H7 (cell line): ENCODE results near the gene SLC39A5. TPM values are rescaled to one million over a fixed set of nuclear protein-coding genes. Genes with fewer than 3 reads are reported as not detected.
A peak's percentile ranks its signal among the peaks of the same experiment; 100 is the strongest.
"Not testable (repeated sequence)": the region's sequence is repeated elsewhere in the genome, so short reads cannot be mapped to it uniquely, and the experiment has no call there.

Experiments
- DNase-seq: peaks from one replicate; pipeline ENCODE4 v3.0.0; 2012
- H3K27me3 ChIP-seq: 2 replicates; pipeline ENCODE4 v1.6.0; 2011; ENCODE audit warnings: mild to moderate bottlenecking, low read length; ENCODE audit not compliant: control insufficient read depth, insufficient read depth
- H3K36me3 ChIP-seq: replicated peaks from 2 replicates; pipeline ENCODE4 v1.5.1; 2011; ENCODE audit warnings: low read length; ENCODE audit not compliant: control insufficient read depth, insufficient read depth
- H3K4me3 ChIP-seq: 2 replicates; pipeline ENCODE4 v1.5.1; 2011; ENCODE audit warnings: low read depth, mild to moderate bottlenecking, control low read depth, low read length, moderate library complexity; ENCODE audit not compliant: insufficient read depth
- total RNA-seq: library from RNA; depleted of rRNA; stranded (reverse); fragments of >200 nt; shearing (Covaris generic); gene quantifications from 2 replicates; pipeline ENCODE4 v1.2.3, GENCODE V29; 2014

The SLC39A5 gene
- total RNA-seq, 1 experiment from 2014 or later, result not detected

GRCh38 chr12:56248711-56249110, 18.9 kb downstream of the SLC39A5 start:
- Histone ChIP-seq H3K4me3 (no peak overlapping the region), H3K36me3 (peaks cover 61% of the 10 kb centered on the region), H3K27me3 (no peaks in the 10 kb centered on the region)
- no peak for DNase-seq

- Histone ChIP-seq H3K27me3 (no peaks in the 10 kb centered on the region), H3K4me3 (no peak overlapping the region), H3K36me3 (peaks cover 64% of the 10 kb centered on the region)
- DNase-seq, result peak; percentile 8
Measured at GRCh38 chr12:56252649-56253048, 22.8 kb downstream of the SLC39A5 start.

DNA sequence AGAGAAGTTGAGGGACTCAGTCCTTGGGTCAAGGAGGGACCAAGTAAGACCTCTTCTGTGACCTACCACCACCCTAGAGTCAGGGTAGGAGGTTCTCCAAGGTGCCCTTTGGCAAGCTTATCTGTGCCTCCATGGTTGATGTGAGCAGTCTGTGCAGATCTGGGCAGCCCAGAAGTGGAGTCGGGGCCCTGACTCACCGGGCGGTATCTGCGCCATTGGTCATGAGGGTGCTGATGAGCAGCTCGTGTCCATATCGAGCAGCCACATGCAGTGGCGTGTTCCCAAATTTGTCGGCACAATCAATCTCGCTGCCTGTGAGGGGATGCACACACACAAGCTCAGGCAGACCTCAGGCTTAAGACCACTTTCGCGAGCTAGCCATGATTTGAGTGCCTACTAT, 23.2 kb downstream of the SLC39A5 start:
- Histone ChIP-seq H3K36me3 (peaks cover 60% of the 10 kb centered on the region), H3K4me3 (no peak overlapping the region), H3K27me3 (no peaks in the 10 kb centered on the region)
- DNase-seq, result peak; percentile 10

DNA sequence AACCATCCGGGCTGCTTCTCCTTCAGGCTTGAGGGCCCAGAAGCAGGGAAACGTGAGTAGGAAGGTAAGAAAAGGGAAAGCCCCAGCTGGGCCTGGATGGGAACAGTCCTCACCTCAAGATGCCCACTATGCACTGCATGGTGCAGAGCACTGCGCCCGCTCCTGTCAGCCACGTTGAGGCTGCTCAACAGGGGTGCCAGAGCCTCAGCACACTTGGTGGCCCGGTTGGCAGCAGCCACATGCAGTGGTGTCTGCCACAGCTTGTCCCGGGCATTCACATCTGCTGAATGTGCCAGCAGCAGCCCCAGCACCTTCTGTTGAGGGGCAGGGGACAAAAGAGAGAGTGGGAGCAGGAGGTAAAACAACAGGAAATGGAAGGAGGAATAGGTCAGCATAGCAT, 25.8 kb downstream of the SLC39A5 start:
- H3K27me3 ChIP-seq, result no peaks in the 10 kb centered on the region
- no peak overlapping the region for H3K4me3 ChIP-seq
- peak; percentile 13 for DNase-seq
- H3K36me3 ChIP-seq, result peaks cover 48% of the 10 kb centered on the region

- peak; percentile 87 for DNase-seq
- Histone ChIP-seq H3K4me3 (no peak overlapping the region), H3K27me3 (no peaks in the 10 kb centered on the region), H3K36me3 (peaks cover 47% of the 10 kb centered on the region)
Measured at GRCh38 chr12:56256326-56256960, 26.6 kb downstream of the SLC39A5 start.

DNA sequence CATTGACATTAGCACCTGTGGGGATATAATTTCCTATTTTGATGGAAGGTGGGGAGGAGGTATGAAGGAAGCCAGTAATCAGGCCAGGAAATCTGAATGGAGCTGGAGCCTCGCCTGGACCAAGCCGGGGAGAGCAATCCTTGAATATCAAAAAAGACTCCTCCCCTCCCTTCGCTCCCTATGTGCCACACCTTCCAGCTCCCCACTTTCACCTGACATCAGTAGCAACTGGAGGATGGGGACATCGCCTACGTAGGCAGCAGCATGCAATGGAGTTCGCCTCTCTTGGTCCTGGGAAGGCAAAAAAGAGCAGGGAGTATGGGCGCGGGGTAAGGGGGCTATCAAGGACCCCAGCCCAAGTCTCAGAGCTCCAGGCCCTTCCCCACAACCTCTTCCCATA, 27.2 kb downstream of the SLC39A5 start:
- Histone ChIP-seq H3K36me3 (peaks cover 42% of the 10 kb centered on the region), H3K4me3 (peak overlapping the region; percentile 90), H3K27me3 (no peaks in the 10 kb centered on the region)
- DNase-seq, result no peak

GRCh38 chr12:56257491-56258067, 27.7 kb downstream of the SLC39A5 start:
- H3K4me3 ChIP-seq, result peak overlapping the region; percentile 90
- peaks cover 38% of the 10 kb centered on the region for H3K36me3 ChIP-seq
- DNase-seq, result peak; percentile 93
- H3K27me3 ChIP-seq, result no peaks in the 10 kb centered on the region

GRCh38 chr12:56258068-56258819, 28.4 kb downstream of the SLC39A5 start, which contains the start of gene ANKRD52:
Gene ANKRD52, minus strand, starts transcription at chr12:56258384. Its CDS starts 115 bp downstream, at chr12:56258269.
- Histone ChIP-seq H3K27me3 (no peaks in the 10 kb centered on the region), H3K4me3 (peak within 1 kb of the TSS; percentile 90), H3K36me3 (peaks cover 32% of the 10 kb centered on the region)
- peak; percentile 99 for DNase-seq

DNA sequence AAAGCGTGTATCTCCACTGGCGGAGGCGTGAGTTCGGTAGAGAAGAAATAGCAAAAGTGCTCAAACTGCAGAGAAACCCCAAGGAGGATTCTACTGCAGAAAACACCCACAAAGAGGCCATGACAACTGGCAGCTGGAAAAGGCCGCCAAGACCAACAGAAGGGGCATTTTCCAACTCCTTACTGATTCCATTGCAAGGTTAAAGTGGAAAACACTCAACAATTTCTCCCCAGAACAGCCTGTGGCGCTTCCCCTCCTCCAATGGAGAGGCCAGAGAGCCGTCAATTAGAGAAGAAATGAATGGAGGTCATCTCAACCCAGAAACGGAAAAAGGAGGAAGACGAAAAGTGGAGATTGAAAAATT, 29.0 kb downstream of the SLC39A5 start:
- no peaks in the 10 kb centered on the region for H3K27me3 ChIP-seq
- no peak for DNase-seq
- peak overlapping the region; percentile 76 for H3K4me3 ChIP-seq
- H3K36me3 ChIP-seq, result peaks cover 26% of the 10 kb centered on the region

GRCh38 chr12:56260380-56260779, 30.5 kb downstream of the SLC39A5 start:
- DNase-seq, result no peak
- Histone ChIP-seq H3K4me3 (no peak overlapping the region), H3K36me3 (peaks cover 14% of the 10 kb centered on the region), H3K27me3 (no peaks in the 10 kb centered on the region)

DNA sequence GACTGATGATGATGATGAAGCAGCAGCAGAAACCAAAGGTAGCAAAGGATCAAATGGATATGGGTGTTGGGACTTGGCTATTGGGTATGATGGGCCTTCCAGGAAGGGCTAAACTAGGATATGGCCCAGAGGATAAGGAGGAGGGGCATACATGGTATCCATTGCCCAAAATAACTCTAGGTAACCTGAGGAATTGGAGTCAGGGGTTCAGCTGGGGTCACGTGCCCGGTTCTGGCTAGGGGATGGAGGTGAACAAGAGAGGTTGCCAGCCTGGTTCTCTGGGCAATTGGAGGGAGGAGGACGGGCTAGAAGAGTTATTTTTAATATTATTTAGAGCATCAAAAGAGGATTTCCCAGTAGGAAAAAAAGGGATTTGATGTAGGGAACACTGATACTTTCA, 31.1 kb downstream of the SLC39A5 start:
- no peaks in the 10 kb centered on the region for H3K27me3 ChIP-seq
- DNase-seq, result no peak
- peaks cover 8% of the 10 kb centered on the region for H3K36me3 ChIP-seq
- H3K4me3 ChIP-seq, result no peak overlapping the region

GRCh38 chr12:56261503-56262232, 31.8 kb downstream of the SLC39A5 start:
- Histone ChIP-seq H3K4me3 (no peak overlapping the region), H3K27me3 (no peaks in the 10 kb centered on the region)
- no peak for DNase-seq

GRCh38 chr12:56262955-56263354, 33.1 kb downstream of the SLC39A5 start:
- not testable (repeated sequence) for DNase-seq, H3K36me3 ChIP-seq, H3K27me3 ChIP-seq, H3K4me3 ChIP-seq

More at GRCh38 chr12:56261503-56262232, 31.8 kb downstream of the SLC39A5 start:
- peaks cover 1% of the 10 kb centered on the region for H3K36me3 ChIP-seq

- H3K36me3 ChIP-seq, DNase-seq, H3K27me3 ChIP-seq: not testable (repeated sequence)
- peak overlapping the region; percentile 90 for H3K4me3 ChIP-seq
Measured at GRCh38 chr12:56266068-56266692, 36.3 kb downstream of the SLC39A5 start.
